Measurements from ENCODE around the gene GRHPR. TPM values are rescaled to one million over a fixed set of nuclear protein-coding genes. Genes with fewer than 3 reads are reported as not detected.

GRHPR gene
- total and polyA plus RNA-seq, 10 of the 15 experiments (the other 5 are each of a cell fraction or from before 2014, with no cell fraction given) = 52.4 to 194 (median 126) TPM

DNA sequence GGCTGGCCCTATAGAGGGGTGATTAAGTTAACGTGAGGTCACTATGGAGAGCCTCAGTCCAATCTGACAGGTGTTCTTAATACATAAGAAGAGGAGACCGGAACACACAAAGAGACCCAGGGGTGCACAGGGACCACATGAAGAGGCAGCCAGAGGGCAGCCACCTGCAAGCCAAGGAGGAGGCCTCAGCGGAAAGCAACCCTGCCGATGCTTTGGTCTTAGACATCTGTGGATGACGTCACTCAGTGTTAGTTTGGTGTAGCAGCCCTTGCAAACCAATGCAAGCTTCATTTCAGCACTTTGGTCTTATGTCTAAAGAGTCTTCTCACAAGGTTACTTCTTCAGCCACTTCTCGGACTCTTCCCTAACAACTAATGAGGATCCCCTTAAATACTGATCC lies 47.6 kb upstream of the GRHPR start (continued):
- TF ChIP-seq EGR1 (IDR thresholded peaks at IDR 0.05; ENCODE audit: borderline replicate concordance in 1 of 2, low read depth in 2 of 2, low read length in 2 of 2) (no peak), NBN (IDR thresholded peaks at IDR 0.05) (peak; percentile 42; the same call in 1 of the 2 replicates), JUND (IDR thresholded peaks at IDR 0.05; ENCODE audit: low read depth, low read length) (0 out of 2 replicates have a peak, but pooled peaks have one; percentile 26), TCF7 (IDR thresholded peaks at IDR 0.05; ENCODE audit: borderline replicate concordance) (no peak), TCF12 (IDR thresholded peaks at IDR 0.05; ENCODE audit: low read depth, low read length) (peak; percentile 72; the same call in 1 of the 2 replicates), IRF4 (IDR thresholded peaks at IDR 0.05; ENCODE audit: low read depth, low read length) (peak; percentile 52; the same call in 1 of the 2 replicates), CREM (IDR thresholded peaks at IDR 0.05; ENCODE audit: low read depth) (peak; percentile 95)

DNA sequence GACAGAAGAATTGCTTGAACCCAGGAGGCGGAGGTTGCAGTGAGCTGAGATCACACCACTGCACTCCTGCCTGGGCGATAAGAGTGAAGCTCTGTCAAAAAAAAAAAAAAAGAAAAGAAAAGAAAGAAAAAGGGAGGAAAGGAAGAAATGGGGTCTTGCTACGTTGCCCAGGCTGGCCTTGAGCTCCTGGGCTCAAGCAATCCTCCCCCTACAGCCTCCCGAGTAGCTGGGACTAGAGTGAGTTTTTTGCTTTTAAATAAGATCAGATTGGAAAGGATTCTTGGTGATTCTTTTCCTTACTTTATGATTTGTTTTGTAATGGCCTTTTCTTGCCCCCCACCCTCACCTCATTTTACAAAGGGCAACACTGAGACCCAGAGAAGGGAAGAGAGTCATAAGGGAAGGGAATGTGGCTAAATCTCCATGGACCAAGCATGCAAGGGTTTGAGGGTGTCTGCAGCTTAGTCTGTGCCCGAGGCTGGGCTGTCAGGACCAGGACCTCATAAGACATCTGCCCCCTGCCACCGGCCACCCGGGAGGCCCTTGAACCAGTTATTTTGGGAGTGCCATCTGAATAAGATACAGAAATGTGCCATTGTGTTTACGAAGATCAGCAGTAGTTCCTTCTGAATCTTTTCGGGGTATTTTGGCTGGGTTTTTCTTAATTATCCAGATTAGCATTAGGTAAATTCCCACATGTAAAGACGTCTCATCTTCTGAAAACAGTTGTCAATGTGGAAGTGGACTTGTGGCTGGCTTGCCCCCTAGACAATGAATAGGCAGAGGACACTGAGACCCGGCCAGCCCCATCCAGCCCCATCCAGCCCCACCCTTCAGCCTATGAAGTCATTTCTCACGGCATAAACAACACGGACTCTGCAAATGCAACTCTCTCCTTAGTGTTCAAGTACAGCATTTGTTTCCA lies 44.5 kb upstream of the GRHPR start:
- Histone ChIP-seq H2AFZ (ENCODE audit: control insufficient read depth, low read depth, low read length) (peak overlapping the region; percentile 68), H3K9ac (ENCODE audit: control insufficient read depth, insufficient read depth, low read length) (peak overlapping the region; percentile 67), H3K4me2 (ENCODE audit: control insufficient read depth, insufficient read depth) (peak overlapping the region; percentile 84), H3K36me3 (ENCODE audit: control insufficient read depth in 2 of 2, insufficient read depth in 2 of 2, low read length in 1 of 2) (no peaks in the 10 kb centered on the region), H3K27ac (ENCODE audit: control insufficient read depth, insufficient read depth) (peak overlapping the region; percentile 69), H4K20me1 (ENCODE audit: control insufficient read depth, insufficient read depth) (no peaks in the 10 kb centered on the region), H3K4me3 (peak overlapping the region; percentile 53; the same call in 1 of the 2 replicates), H3K27me3 (replicated peaks in 1 of 2; ENCODE audit: control insufficient read depth in 2 of 2, insufficient read depth in 2 of 2, low read length in 1 of 2) (no peaks in the 10 kb centered on the region), H3K4me1 (ENCODE audit: control insufficient read depth, insufficient read depth, low read length) (peaks cover 90% of the 10 kb centered on the region), H3K79me2 (ENCODE audit: control insufficient read depth, insufficient read depth, low read length) (peaks cover 3% of the 10 kb centered on the region), H3K9me3 (replicated peaks; ENCODE audit: control insufficient read depth, insufficient read depth, low read length) (peaks cover 2% of the 10 kb centered on the region; the same call in 2 of the 3 replicates)
- no peak for FAIRE-seq
- POLR2A ChIA-PET = interaction anchor here (0.7 to 11.3 kb wide), 5 partner anchors 10 to 40 kb away, joined by 4 to 212 read pairs (median 4); no protein-coding TSS in a partner anchor
- ATAC-seq = peak; percentile 81
- TSS peak; percentile 94 for BruUV-seq (replicated peaks)
- intact Hi-C loops (cut with micrococcal nuclease; ENCODE audit: unreplicated experiment) (loop anchor here (1.0 to 10.0 kb wide), 4 partner anchors 24 to 383 kb away; no protein-coding TSS in a partner anchor), in situ Hi-C loops (cut with MboI) (no loop called here)
- WGBS (ENCODE audit: insufficient coverage, insufficient replicate concordance, low lambda C conversion rate, missing lambda C conversion rate) = 35% methylated on average over 13 of the region's 13 CpGs
- peak; percentile 73 for DNase-seq (ENCODE audit: low read depth, low spot score)
- SMC1A ChIA-PET (ENCODE audit: uncharacterized antibody, unreplicated experiment) = interaction anchor here (0.7 to 2.2 kb wide), 5 partner anchors 10 to 80 kb away, joined by 3 to 9 read pairs (median 4); no protein-coding TSS in a partner anchor
- RAD21 ChIA-PET (ENCODE audit: unreplicated experiment) = interaction anchor here (1.0 to 5.6 kb wide), 4 partner anchors 7 to 382 kb away, joined by 3 to 23 read pairs (median 4); no protein-coding TSS in a partner anchor
- CTCF ChIA-PET = interaction anchor here (1.1 to 13.2 kb wide), 2 partner anchors 8 to 30 kb away, joined by 4 to 220 read pairs; no protein-coding TSS in a partner anchor
- no peak for TF ChIP-seq NR2F1 (conservative IDR thresholded peaks at IDR 0.05)
- TF ChIP-seq EZH2 (IDR thresholded peaks at IDR 0.05; ENCODE audit: borderline replicate concordance, control insufficient read depth, low read depth, low read length) = no peak
- no peak for TF ChIP-seq SREBF1 (IDR thresholded peaks at IDR 0.05; ENCODE audit: low read length)
- no peak for TF ChIP-seq NFIC (IDR thresholded peaks at IDR 0.05; ENCODE audit: low read depth, low read length)
- TF ChIP-seq CHD1 (IDR thresholded peaks at IDR 0.05; ENCODE audit: low read depth, low read length) = no peak
- TF ChIP-seq PAX8 (IDR thresholded peaks at IDR 0.05) = no peak
- TF ChIP-seq, protein P1, sequence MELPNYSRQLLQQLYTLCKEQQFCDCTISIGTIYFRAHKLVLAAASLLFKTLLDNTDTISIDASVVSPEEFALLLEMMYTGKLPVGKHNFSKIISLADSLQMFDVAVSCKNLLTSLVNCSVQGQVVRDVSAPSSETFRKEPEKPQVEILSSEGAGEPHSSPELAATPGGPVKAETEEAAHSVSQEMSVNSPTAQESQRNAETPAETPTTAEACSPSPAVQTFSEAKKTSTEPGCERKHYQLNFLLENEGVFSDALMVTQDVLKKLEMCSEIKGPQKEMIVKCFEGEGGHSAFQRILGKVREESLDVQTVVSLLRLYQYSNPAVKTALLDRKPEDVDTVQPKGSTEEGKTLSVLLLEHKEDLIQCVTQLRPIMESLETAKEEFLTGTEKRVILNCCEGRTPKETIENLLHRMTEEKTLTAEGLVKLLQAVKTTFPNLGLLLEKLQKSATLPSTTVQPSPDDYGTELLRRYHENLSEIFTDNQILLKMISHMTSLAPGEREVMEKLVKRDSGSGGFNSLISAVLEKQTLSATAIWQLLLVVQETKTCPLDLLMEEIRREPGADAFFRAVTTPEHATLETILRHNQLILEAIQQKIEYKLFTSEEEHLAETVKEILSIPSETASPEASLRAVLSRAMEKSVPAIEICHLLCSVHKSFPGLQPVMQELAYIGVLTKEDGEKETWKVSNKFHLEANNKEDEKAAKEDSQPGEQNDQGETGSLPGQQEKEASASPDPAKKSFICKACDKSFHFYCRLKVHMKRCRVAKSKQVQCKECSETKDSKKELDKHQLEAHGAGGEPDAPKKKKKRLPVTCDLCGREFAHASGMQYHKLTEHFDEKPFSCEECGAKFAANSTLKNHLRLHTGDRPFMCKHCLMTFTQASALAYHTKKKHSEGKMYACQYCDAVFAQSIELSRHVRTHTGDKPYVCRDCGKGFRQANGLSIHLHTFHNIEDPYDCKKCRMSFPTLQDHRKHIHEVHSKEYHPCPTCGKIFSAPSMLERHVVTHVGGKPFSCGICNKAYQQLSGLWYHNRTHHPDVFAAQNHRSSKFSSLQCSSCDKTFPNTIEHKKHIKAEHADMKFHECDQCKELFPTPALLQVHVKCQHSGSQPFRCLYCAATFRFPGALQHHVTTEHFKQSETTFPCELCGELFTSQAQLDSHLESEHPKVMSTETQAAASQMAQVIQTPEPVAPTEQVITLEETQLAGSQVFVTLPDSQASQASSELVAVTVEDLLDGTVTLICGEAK (IDR thresholded peaks at IDR 0.05; ENCODE audit: borderline replicate concordance) = no peak
- no peak for TF ChIP-seq FOXK2 (IDR thresholded peaks at IDR 0.05)
- no peak for TF ChIP-seq SP1 (IDR thresholded peaks at IDR 0.05; ENCODE audit: low read depth, low read length)
- peak in 1 of 2 experiments; percentile 20; a peak in 1 of 4 replicates for TF ChIP-seq BHLHE40 (IDR thresholded peaks at IDR 0.05; ENCODE audit: borderline replicate concordance in 1 of 2, low read depth in 2 of 2, low read length in 1 of 2)
- TF ChIP-seq STAT3 (IDR thresholded peaks at IDR 0.05; ENCODE audit: low read depth, low read length) = no peak
- TF ChIP-seq SIX5 (IDR thresholded peaks at IDR 0.05; ENCODE audit: low read depth, low read length, severe bottlenecking) = no peak

All from GM12878 (cell line).